Caco-2 (cell line): ENCODE data around the gene KRTAP3-1. TPM values are rescaled to one million over a fixed set of nuclear protein-coding genes. Genes with fewer than 3 reads are reported as not detected.
A peak's percentile ranks its signal among the peaks of the same experiment; 100 is the strongest.
"Not testable (repeated sequence)": the region's sequence is repeated elsewhere in the genome, so short reads cannot be mapped to it uniquely, and the experiment has no call there.

Experiments used
- Bru-seq: library from RNA; stranded (reverse); fragments of 400-500 nt; gene quantifications from one replicate; lab custom pipeline; 2021; lab: Mats Ljungman, UMichigan
- BruChase-seq, 2 experiments: library from RNA; stranded (reverse); fragments of 400-500 nt; gene quantifications; one replicate each; lab custom pipeline; 2021; lab: Mats Ljungman, UMichigan
- BruUV-seq: library from RNA; stranded (reverse); fragments of 400-500 nt; replicated peaks from 2 replicates; lab custom pipeline; 2021; lab: Mats Ljungman, UMichigan
- CTCF ChIA-PET: fragments of 300-600 bp; sonication (Branson Sonifier 250); formaldehyde crosslinking; loops from one replicate; lab custom pipeline; 2022; ENCODE audit warnings: antibody characterized with exemption; lab: Charles Lee
- POLR2A ChIA-PET: fragments of 300-600 bp; sonication (Branson Sonifier 250); formaldehyde crosslinking; loops from one replicate; lab custom pipeline; 2022; ENCODE audit warnings: antibody characterized with exemption; lab: Charles Lee
- DNase-seq, 2 experiments: peaks; one replicate each; pipeline versions ENCODE4 v3.0.0 to v3.0.0-alpha.2; 2020 to 2022
- H3K27me3 ChIP-seq: replicated peaks from 2 replicates; pipeline ENCODE4 v1.6.0; 2011; ENCODE audit warnings: low read length; ENCODE audit not compliant: control insufficient read depth, insufficient read depth
- H3K36me3 ChIP-seq: 2 replicates; pipeline ENCODE4 v1.5.1; 2011; ENCODE audit warnings: low read length; ENCODE audit not compliant: control insufficient read depth, insufficient read depth
- H3K4me1 ChIP-seq: fragments of 250-450 bp; sonication (Bioruptor Pico); 2 replicates; pipeline ENCODE4 v1.5.1; 2020; ENCODE audit warnings: mild to moderate bottlenecking
- H3K4me3 ChIP-seq: 2 replicates; pipeline ENCODE4 v1.5.1; 2011; ENCODE audit warnings: low read depth, mild to moderate bottlenecking, control low read depth, low read length
- H3K9me3 ChIP-seq: fragments of 250-450 bp; sonication (Bioruptor Pico); 2 replicates; pipeline ENCODE4 v1.5.1; 2020; ENCODE audit warnings: mild to moderate bottlenecking, moderate library complexity
- H3K27ac Mint-ChIP-seq: one replicate; pipeline ENCODE4 v1.8.0; 2022; ENCODE audit warnings: mixed read lengths; ENCODE audit not compliant: unreplicated experiment
- H3K27me3 Mint-ChIP-seq: one replicate; pipeline ENCODE4 v1.8.0; 2022; ENCODE audit warnings: mixed read lengths; ENCODE audit not compliant: insufficient read depth, unreplicated experiment
- H3K36me3 Mint-ChIP-seq: one replicate; pipeline ENCODE4 v1.8.0; 2022; ENCODE audit warnings: mild to moderate bottlenecking, mixed read lengths; ENCODE audit not compliant: insufficient read depth, unreplicated experiment
- H3K4me1 Mint-ChIP-seq: one replicate; pipeline ENCODE4 v1.8.0; 2022; ENCODE audit warnings: low read depth, mixed read lengths; ENCODE audit not compliant: unreplicated experiment
- H3K4me3 Mint-ChIP-seq: one replicate; pipeline ENCODE4 v1.8.0; 2022; ENCODE audit warnings: mild to moderate bottlenecking, moderate library complexity, mixed read lengths; ENCODE audit not compliant: unreplicated experiment
- H3K9me3 Mint-ChIP-seq: one replicate; pipeline ENCODE4 v1.8.0; 2022; ENCODE audit warnings: mixed read lengths; ENCODE audit not compliant: unreplicated experiment
- intact Hi-C: fragments of 100-400 bp; cut with micrococcal nuclease; formaldehyde crosslinking; loops from one replicate; pipeline ENCODE4 v1.10.0; 2022; ENCODE audit not compliant: unreplicated experiment
- long read RNA-seq: library from polyadenylated mRNA; stranded (forward); transcript quantifications from one replicate; pipeline ENCODE4 v2.0.0, GENCODE V29; 2022
- total RNA-seq: library from RNA; stranded (reverse); gene quantifications from 2 replicates; pipeline ENCODE4 v1.2.3, GENCODE V29; 2022
- TF ChIP-seq, protein P1 (sequence below), 2 experiments: fragments of 200-600 bp in 1 of 2; IDR thresholded peaks; 1 replicate in 1 of 2; 2 replicates in 1 of 2; pipeline versions ENCODE4 v1.5.1 to v1.8.0; 2011 to 2022; ENCODE audit warnings: antibody characterized with exemption in 1 of 2, control low read depth in 1 of 2, inconsistent platforms in 1 of 2, low read depth in 1 of 2, low read length in 1 of 2, mild to moderate bottlenecking in 1 of 2, moderate library complexity in 1 of 2; ENCODE audit not compliant: insufficient read depth in 1 of 2, severe bottlenecking in 1 of 2, unreplicated experiment in 1 of 2

KRTAP3-1 gene
- total RNA-seq (7.4 and 7.9 TPM in 2 replicates), Bru-seq, nascent RNA (percentile 80 among the genes with signal in this experiment), BruChase-seq, experiment 1, labeled RNA remaining after a 2-hour chase (percentile 86 among the genes with signal in this experiment), BruChase-seq, experiment 2, labeled RNA remaining after a 6-hour chase (percentile 97 among the genes with signal in this experiment)
- long read RNA-seq, transcript KRTAP3-1-201 (1 exons, 594 nt) = major isoform, 7 of 7 reads
- long read RNA-seq, partial matches to known transcripts = 0 of 7 reads
- long read RNA-seq, other reads (novel, unspliced or antisense) = 0 of 7 reads

DNA sequence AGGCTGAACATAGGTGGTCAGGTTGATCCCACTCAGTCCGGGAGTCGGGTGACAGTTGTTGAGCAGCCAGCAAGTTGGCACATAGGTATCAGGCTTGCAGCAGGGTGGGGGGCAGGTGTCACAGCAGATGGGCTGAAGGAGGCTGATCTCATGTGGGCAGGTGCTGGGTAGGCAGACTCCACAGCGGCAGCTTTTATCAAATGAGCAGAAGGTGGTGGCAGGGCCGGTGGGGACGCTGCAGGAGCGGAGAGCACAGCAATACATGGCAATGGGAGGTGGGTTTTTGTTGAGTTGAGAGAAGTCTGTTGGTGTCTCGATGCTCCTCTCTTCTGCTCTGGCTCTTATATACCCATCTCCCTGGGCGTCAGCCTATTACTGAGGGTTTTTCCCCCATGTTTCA lies at the start of gene KRTAP3-1:
TSS of gene KRTAP3-1 (minus strand) at position 318 of the 400 bp plus-strand sequence. CDS start at position 264, 54 bp downstream.
- Histone ChIP-seq H3K27me3 (no peaks in the 10 kb centered on the region), H3K4me1 (peaks cover 50% of the 10 kb centered on the region), H3K36me3 (no peaks in the 10 kb centered on the region), H3K9me3 (peaks cover 12% of the 10 kb centered on the region; the same call in 1 of the 2 replicates), H3K4me3 (no peak within 1 kb of the TSS)
- H3K4me3 Mint-ChIP-seq = peak within 1 kb of the TSS; percentile 42
- H3K36me3 Mint-ChIP-seq = peaks cover 20% of the 10 kb centered on the region
- intact Hi-C loops = loop anchor here (1.0 kb wide), 6 partner anchors 39 to 173 kb away; no protein-coding TSS in a partner anchor
- H3K9me3 Mint-ChIP-seq = peaks cover 27% of the 10 kb centered on the region
- ChIA-PET POLR2A (interaction anchor here (1.7 kb wide), 1 partner anchor 50 kb away, joined by 10 read pairs; no protein-coding TSS in a partner anchor), CTCF (no interaction called here)
- DNase-seq = peak; percentile 57 to 66
- no peaks in the 10 kb centered on the region for H3K27me3 Mint-ChIP-seq
- H3K4me1 Mint-ChIP-seq = peaks cover 53% of the 10 kb centered on the region
- H3K27ac Mint-ChIP-seq = peak within 1 kb of the TSS; percentile 94
- TF ChIP-seq, protein P1, sequence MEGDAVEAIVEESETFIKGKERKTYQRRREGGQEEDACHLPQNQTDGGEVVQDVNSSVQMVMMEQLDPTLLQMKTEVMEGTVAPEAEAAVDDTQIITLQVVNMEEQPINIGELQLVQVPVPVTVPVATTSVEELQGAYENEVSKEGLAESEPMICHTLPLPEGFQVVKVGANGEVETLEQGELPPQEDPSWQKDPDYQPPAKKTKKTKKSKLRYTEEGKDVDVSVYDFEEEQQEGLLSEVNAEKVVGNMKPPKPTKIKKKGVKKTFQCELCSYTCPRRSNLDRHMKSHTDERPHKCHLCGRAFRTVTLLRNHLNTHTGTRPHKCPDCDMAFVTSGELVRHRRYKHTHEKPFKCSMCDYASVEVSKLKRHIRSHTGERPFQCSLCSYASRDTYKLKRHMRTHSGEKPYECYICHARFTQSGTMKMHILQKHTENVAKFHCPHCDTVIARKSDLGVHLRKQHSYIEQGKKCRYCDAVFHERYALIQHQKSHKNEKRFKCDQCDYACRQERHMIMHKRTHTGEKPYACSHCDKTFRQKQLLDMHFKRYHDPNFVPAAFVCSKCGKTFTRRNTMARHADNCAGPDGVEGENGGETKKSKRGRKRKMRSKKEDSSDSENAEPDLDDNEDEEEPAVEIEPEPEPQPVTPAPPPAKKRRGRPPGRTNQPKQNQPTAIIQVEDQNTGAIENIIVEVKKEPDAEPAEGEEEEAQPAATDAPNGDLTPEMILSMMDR (IDR thresholded peaks at IDR 0.05; ENCODE audit: insufficient read depth in 1 of 2, low read depth in 1 of 2, low read length in 1 of 2, severe bottlenecking in 1 of 2, unreplicated experiment in 1 of 2) = no peak
- no TSS peak for BruUV-seq

DNA sequence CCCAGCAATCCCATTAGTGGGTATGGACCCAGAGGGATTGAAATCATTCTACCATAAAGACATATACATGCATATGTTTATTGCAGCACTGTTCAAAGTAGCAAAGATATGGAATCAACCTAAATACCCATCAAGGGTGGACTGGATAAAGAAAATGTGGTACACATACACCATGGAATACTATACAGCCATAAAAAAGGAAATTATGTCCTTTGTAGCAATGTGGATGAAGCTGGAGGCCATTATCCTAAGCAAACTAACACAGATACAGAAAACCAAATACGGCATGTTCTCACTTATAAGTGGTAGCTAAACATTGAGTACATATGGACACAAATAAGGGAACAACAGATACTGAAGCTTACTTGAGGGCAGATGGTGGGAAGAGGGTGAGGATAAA lies 48.6 kb upstream of the KRTAP3-1 start:
- TF ChIP-seq, protein P1 (IDR thresholded peaks at IDR 0.05; ENCODE audit: insufficient read depth in 1 of 2, low read depth in 1 of 2, low read length in 1 of 2, severe bottlenecking in 1 of 2, unreplicated experiment in 1 of 2) = no peak
- Histone ChIP-seq H3K4me3 (no peak overlapping the region), H3K9me3 (peaks cover 13% of the 10 kb centered on the region), H3K27me3 (no peaks in the 10 kb centered on the region), H3K36me3 (no peaks in the 10 kb centered on the region), H3K4me1 (peaks cover 53% of the 10 kb centered on the region)
- H3K36me3 Mint-ChIP-seq = peaks cover 13% of the 10 kb centered on the region
- H3K4me3 Mint-ChIP-seq = no peak overlapping the region
- intact Hi-C loops = no loop called here
- ChIA-PET CTCF (no interaction called here), POLR2A (no interaction called here)
- no TSS peak for BruUV-seq
- H3K4me1 Mint-ChIP-seq = peaks cover 46% of the 10 kb centered on the region
- H3K27ac Mint-ChIP-seq = peak overlapping the region; percentile 76
- DNase-seq = no peak
- H3K27me3 Mint-ChIP-seq = no peaks in the 10 kb centered on the region
- H3K9me3 Mint-ChIP-seq = peaks cover 10% of the 10 kb centered on the region

DNA sequence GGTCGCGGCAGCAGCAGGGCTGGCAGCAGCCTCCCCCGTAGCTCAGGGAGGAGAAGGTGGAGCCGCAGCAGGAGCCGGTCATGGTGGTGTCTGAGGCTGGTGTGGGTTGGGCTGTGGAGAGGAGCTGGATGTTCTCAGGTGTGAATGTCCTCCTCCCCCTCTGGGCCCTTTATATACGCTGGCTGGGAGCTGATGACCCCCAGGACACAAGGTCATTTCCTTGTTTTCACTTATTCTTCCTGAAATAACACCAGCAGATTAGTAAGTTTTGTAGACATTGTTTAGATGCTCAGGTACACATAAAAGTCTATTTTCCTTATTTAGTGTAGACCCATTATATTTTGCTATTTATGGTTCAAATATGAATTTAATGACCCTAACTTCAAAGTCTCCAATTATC lies 46.2 kb upstream of the KRTAP3-1 start, which contains the start of gene KRTAP2-2:
TSS of gene KRTAP2-2 (minus strand) at position 101 of the 400 bp plus-strand sequence. CDS start at position 82, 19 bp downstream.
- H3K27me3 ChIP-seq, H3K4me3 ChIP-seq, CTCF ChIA-PET, intact Hi-C loops, H3K9me3 Mint-ChIP-seq, H3K27me3 Mint-ChIP-seq, BruUV-seq, H3K4me3 Mint-ChIP-seq, POLR2A ChIA-PET, H3K36me3 ChIP-seq, H3K9me3 ChIP-seq, DNase-seq: not testable (repeated sequence)
- peaks cover 29% of the 10 kb centered on the region for H3K4me1 ChIP-seq
- peaks cover 18% of the 10 kb centered on the region for H3K36me3 Mint-ChIP-seq
- peaks cover 33% of the 10 kb centered on the region for H3K4me1 Mint-ChIP-seq
- peak within 1 kb of the TSS; percentile 53 for H3K27ac Mint-ChIP-seq

DNA sequence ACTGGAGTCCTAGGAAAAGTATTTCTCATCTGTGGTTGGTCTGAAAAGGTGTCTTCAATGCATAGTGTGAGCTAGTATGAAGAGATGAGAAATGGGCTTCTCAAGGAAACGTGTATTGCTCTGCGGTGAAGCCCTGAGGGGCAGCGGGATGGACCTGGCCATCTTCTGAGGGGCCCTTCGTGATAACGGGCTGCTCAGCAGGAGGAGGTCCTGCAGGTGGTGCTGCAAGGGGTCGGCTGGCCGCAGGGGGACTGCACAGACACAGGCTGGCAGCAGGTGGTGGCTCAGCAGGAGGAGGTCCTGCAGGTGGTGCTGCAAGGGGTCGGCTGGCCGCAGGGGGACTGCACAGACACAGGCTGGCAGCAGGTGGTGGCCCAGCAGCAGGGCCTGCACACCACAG lies 45.6 kb upstream of the KRTAP3-1 start:
- H3K36me3 ChIP-seq, H3K9me3 Mint-ChIP-seq, BruUV-seq, CTCF ChIA-PET, DNase-seq, POLR2A ChIA-PET, H3K4me3 Mint-ChIP-seq, H3K9me3 ChIP-seq, H3K27me3 Mint-ChIP-seq, H3K27me3 ChIP-seq, intact Hi-C loops, H3K4me3 ChIP-seq: not testable (repeated sequence)
- Mint-ChIP-seq H3K4me1 (peaks cover 32% of the 10 kb centered on the region), H3K27ac (peak overlapping the region; percentile 53), H3K36me3 (peaks cover 16% of the 10 kb centered on the region)
- H3K4me1 ChIP-seq = peaks cover 28% of the 10 kb centered on the region
